Nephron progenitor cell (in vitro differentiated cells): Measurements from ENCODE around the gene IGFBP1.

Source experiments
- DNase-seq: peaks from one replicate; pipeline ENCODE4 v3.0.0; 2021
- H3K27ac Mint-ChIP-seq: 2 replicates; pipeline ENCODE4 v1.8.0; 2021; ENCODE audit warnings: mild to moderate bottlenecking, moderate library complexity, mixed read lengths
- H3K27me3 Mint-ChIP-seq: 2 replicates; pipeline ENCODE4 v1.8.0; 2021; ENCODE audit warnings: mild to moderate bottlenecking, low read depth, mixed read lengths; ENCODE audit not compliant: poor library complexity
- H3K36me3 Mint-ChIP-seq: 2 replicates; pipeline ENCODE4 v1.8.0; 2021; ENCODE audit warnings: low read depth, mixed read lengths
- H3K4me1 Mint-ChIP-seq: 2 replicates; pipeline ENCODE4 v1.8.0; 2021; ENCODE audit warnings: mixed read lengths
- H3K4me3 Mint-ChIP-seq: 2 replicates; pipeline ENCODE4 v1.8.0; 2021; ENCODE audit warnings: mild to moderate bottlenecking, moderate library complexity, mixed read lengths
- H3K9me3 Mint-ChIP-seq: 2 replicates; pipeline ENCODE4 v1.8.0; 2021; ENCODE audit warnings: mild to moderate bottlenecking, moderate library complexity, mixed read lengths
- TF ChIP-seq, protein P1 (sequence below): fragments of 200-600 bp; sonication (generic); IDR thresholded peaks from 2 replicates; pipeline ENCODE4 v1.5.0; 2021; ENCODE audit warnings: antibody characterized with exemption

The IGFBP1 gene

DNA sequence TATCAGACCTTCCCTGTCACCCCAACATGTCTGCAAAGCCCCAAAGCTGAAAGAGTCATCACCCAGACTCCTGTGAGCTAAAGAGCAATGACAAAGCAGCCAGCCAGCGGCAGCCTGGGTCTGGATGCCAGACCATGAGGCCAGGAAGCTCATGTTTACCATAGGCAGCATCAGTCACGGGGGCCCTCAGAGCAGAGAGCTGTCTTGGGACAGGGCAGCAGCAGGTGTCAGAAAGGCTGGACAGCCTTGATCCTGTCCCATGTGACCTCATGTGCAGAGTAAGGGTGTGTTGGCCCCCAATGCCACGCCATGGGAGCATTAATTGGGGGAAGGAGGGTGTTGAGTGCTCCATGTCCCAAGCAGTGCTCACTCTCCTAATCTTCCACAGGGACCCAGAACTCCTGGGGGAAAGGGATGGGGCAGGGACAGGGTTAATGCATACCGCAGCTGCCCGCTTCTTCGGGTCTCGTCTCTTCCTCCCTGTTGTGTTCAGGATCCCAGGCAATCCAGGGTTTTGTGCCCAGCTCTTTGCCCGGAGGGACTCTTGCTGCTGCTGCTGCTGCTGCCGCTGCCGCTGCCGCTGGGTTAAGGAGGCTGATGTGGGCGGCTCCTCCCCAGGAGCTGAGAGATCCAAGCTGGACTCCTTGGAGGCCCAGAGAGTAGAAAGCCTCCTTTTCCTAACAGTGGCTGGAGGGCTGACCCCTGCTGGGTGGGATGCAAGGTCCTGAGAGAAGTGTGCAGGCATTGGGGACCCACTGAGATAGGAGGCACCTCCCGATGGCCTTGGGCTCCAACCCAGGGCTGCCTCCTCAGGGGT is 22.5 kb upstream of the IGFBP1 start:
- H3K27me3 Mint-ChIP-seq, result peaks cover 23% of the 10 kb centered on the region
- H3K4me1 Mint-ChIP-seq, result peaks cover 15% of the 10 kb centered on the region
- no peak overlapping the region for H3K4me3 Mint-ChIP-seq
- no peak for DNase-seq
- TF ChIP-seq, protein P1, sequence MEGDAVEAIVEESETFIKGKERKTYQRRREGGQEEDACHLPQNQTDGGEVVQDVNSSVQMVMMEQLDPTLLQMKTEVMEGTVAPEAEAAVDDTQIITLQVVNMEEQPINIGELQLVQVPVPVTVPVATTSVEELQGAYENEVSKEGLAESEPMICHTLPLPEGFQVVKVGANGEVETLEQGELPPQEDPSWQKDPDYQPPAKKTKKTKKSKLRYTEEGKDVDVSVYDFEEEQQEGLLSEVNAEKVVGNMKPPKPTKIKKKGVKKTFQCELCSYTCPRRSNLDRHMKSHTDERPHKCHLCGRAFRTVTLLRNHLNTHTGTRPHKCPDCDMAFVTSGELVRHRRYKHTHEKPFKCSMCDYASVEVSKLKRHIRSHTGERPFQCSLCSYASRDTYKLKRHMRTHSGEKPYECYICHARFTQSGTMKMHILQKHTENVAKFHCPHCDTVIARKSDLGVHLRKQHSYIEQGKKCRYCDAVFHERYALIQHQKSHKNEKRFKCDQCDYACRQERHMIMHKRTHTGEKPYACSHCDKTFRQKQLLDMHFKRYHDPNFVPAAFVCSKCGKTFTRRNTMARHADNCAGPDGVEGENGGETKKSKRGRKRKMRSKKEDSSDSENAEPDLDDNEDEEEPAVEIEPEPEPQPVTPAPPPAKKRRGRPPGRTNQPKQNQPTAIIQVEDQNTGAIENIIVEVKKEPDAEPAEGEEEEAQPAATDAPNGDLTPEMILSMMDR, result no peak
- no peak overlapping the region for H3K27ac Mint-ChIP-seq
- H3K9me3 Mint-ChIP-seq, result no peaks in the 10 kb centered on the region
- H3K36me3 Mint-ChIP-seq, result no peaks in the 10 kb centered on the region

DNA sequence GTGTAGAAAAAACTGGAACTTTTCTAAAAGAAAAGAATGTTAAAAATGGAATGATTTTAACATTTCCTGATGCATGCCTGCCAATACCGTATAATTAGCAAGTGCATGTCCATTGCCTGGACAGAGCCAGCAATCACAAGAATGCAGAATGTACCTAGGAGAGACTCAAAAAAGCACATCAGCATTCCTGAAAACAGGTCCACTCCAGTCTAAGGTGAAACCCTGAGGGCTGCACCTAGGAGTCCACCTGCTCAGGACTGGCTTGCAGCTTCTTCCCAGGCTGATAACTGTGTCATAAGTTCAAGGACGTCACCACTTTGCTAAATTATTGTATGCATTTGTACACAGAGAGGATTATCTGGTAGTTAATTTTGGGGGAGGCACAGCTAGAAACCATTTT is 20.8 kb upstream of the IGFBP1 start:
- Mint-ChIP-seq H3K9me3 (no peaks in the 10 kb centered on the region), H3K4me1 (peaks cover 12% of the 10 kb centered on the region), H3K4me3 (no peak overlapping the region), H3K27ac (no peak overlapping the region), H3K36me3 (no peaks in the 10 kb centered on the region), H3K27me3 (peaks cover 20% of the 10 kb centered on the region)
- DNase-seq, result no peak
- TF ChIP-seq, protein P1, result no peak

DNA sequence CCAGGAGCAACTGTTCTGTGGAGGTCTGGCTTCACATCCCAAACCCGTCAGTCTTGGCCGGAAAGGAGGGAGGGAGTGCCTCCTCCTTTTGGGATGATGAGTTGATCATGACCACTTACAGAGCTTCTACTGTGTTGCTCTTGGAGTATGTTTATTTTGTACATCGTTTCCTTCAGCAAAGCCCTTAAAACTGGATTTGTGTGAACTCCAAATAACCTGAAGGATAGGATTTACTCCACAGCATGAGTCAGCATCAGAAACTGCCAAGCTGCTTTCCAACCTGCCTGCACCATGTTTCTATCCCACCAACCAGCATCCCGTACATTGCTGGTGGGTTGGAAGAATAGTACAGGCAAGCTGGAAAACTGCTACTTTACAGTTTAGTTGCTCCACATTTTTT is 18.9 kb upstream of the IGFBP1 start:
- Mint-ChIP-seq H3K27ac (no peak overlapping the region), H3K4me1 (no peaks in the 10 kb centered on the region), H3K36me3 (no peaks in the 10 kb centered on the region), H3K27me3 (peaks cover 17% of the 10 kb centered on the region), H3K9me3 (no peaks in the 10 kb centered on the region), H3K4me3 (no peak overlapping the region)
- no peak for DNase-seq
- TF ChIP-seq, protein P1, result no peak

DNA sequence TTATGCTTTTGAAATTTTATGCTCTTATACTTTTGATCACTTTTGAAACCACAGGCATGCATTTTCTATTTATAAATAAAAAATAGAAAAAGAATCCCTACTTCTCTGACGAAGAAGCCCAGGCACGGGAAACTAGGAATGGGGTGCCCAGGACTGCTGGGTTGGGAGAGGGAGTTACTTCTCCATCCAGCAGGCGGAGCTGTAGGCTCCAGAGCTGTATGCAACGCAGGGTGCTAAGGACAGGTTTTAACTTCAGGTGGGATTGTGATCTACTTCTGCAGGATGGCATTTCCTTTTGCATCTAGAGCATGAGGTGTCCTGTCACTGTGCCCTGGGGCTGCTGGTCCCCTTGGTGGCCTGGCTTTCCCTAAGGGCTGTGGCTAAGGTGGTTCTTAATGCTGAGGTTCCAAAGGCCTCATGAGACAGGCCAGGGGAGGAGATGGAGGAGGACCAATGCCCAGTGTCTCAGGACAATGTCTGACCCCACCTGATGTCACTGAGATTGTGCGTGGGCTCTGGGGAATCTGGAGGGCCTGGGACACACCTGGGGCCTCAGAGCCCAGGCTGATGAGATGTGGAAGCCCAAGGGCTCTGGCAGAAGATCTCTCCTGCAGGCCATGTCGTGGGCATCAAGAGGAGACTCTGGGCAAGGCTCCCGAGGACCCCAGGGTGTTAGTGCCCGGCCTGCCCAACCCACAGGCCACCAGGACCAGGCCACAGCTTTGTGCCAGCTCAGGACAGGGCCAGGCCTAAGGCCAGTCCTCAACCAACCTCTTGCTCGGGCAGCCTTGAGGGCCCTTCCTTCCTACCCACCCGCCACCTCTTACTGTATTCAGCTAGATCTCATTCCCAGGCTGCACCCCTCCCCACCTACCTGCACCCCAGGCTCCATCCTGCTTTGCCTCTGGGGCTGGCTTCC is 15.9 kb upstream of the IGFBP1 start:
- Mint-ChIP-seq H3K4me1 (no peaks in the 10 kb centered on the region), H3K27me3 (peaks cover 14% of the 10 kb centered on the region), H3K27ac (no peak overlapping the region), H3K36me3 (no peaks in the 10 kb centered on the region), H3K4me3 (no peak overlapping the region), H3K9me3 (peaks cover 3% of the 10 kb centered on the region)
- peak; percentile 35 for DNase-seq
- TF ChIP-seq, protein P1, result peak; percentile 70

DNA sequence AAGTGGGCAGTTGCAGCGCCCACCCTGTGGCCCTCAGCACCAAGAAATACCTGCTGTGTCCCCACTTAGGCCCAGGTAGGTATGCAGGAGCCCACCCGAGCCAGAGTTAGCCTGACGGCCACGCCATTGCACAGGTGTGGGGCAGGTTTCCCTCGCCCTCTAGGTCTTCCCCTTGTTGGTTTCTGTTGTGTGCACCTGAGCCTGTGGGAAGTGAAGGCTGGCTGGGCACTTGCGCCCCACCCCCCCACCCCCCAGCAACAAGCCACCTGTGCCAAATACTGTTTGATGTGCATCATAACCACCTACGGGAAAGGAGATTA is 15.3 kb upstream of the IGFBP1 start, which contains the start of gene CCDC201:
Gene CCDC201, minus strand, starts transcription at position 48 of the 320 bp plus-strand sequence. CDS start 75 bp downstream, outside the sequence.
- Mint-ChIP-seq H3K9me3 (peaks cover 8% of the 10 kb centered on the region), H3K27ac (no peak within 1 kb of the TSS), H3K4me3 (no peak within 1 kb of the TSS), H3K4me1 (no peaks in the 10 kb centered on the region), H3K36me3 (no peaks in the 10 kb centered on the region), H3K27me3 (peaks cover 13% of the 10 kb centered on the region)
- DNase-seq, result no peak
- TF ChIP-seq, protein P1, result no peak
